A549 (cell line): ENCODE measurements around the gene HDAC1. TPM values are rescaled to one million over a fixed set of nuclear protein-coding genes. Genes with fewer than 3 reads are reported as not detected.

Experiments used
- polyA plus RNA-seq, 4 experiments: library from polyadenylated mRNA; depleted of rRNA in 3 of 4; stranded (reverse); fragments of >200 nt; fragmentation: RNase III in 1 of 4; extraction: RNeasy Plus Mini Kit Qiagen cat#74134 plus additional on column Dnase treatment in 1 of 4; gene quantifications; 2 replicates in 3 of 4; 3 replicates in 1 of 4; pipeline ENCODE4 v1.2.3, GENCODE V29; 2011 to 2017
- small RNA-seq, 6 experiments: library from RNA; depleted of rRNA; stranded (forward); fragments of <200 nt; gene quantifications; one replicate each; pipeline ENCODE3, GENCODE V24; 2012

Gene HDAC1
- polyA plus RNA-seq, 2 of the 4 experiments (the other 2 are of a cell fraction): 99.6 to 135 TPM

Small RNA genes lying within 50 kb of the gene (small RNA-seq; reads per million reads assigned to genes)
- gene RF00017 (0 reads per million in 6 experiments), gene RF00019 (0 reads per million in 6 experiments)

Other genes with a start within 250 kb of the HDAC1 start
- 10.8 and 13.8 TPM in 2 replicates for gene TMEM39B, start 219.1 kb upstream of the HDAC1 start, polyA plus RNA-seq (2011; rRNA removed)
- gene TMEM39B, start 219.1 kb upstream of the HDAC1 start, polyA plus RNA-seq (2017; fragmentation: RNase III; extraction: RNeasy Plus Mini Kit Qiagen cat#74134 plus additional on column Dnase treatment): 8.2 to 9.3 TPM (median 8.5 TPM) in 3 replicates
- 24.3 and 41.9 TPM in 2 replicates for gene KPNA6, start 184.0 kb upstream of the HDAC1 start, polyA plus RNA-seq (2011; rRNA removed)
- 15.0 to 15.9 TPM (median 15.8 TPM) in 3 replicates for gene KPNA6, start 184.0 kb upstream of the HDAC1 start, polyA plus RNA-seq (2017; fragmentation: RNase III; extraction: RNeasy Plus Mini Kit Qiagen cat#74134 plus additional on column Dnase treatment)
- 22.5 and 31.7 TPM in 2 replicates for gene TXLNA, start 112.4 kb upstream of the HDAC1 start, polyA plus RNA-seq (2011; rRNA removed)
- 23.9 to 26.0 TPM (median 25.0 TPM) in 3 replicates for gene TXLNA, start 112.4 kb upstream of the HDAC1 start, polyA plus RNA-seq (2017; fragmentation: RNase III; extraction: RNeasy Plus Mini Kit Qiagen cat#74134 plus additional on column Dnase treatment)
- gene CCDC28B, start 91.5 kb upstream of the HDAC1 start, polyA plus RNA-seq (2011; rRNA removed): 1.1 and 1.2 TPM in 2 replicates
- gene CCDC28B, start 91.5 kb upstream of the HDAC1 start, polyA plus RNA-seq (2017; fragmentation: RNase III; extraction: RNeasy Plus Mini Kit Qiagen cat#74134 plus additional on column Dnase treatment): 3.3 to 4.6 TPM (median 4.4 TPM) in 3 replicates
- gene IQCC, start 86.4 kb upstream of the HDAC1 start, polyA plus RNA-seq (2011; rRNA removed): 1.6 and 1.8 TPM in 2 replicates
- 1.8 to 2.0 TPM (median 2.0 TPM) in 3 replicates for gene IQCC, start 86.4 kb upstream of the HDAC1 start, polyA plus RNA-seq (2017; fragmentation: RNase III; extraction: RNeasy Plus Mini Kit Qiagen cat#74134 plus additional on column Dnase treatment)
- not detected in 2 replicates for gene DCDC2B, start 83.0 kb upstream of the HDAC1 start, polyA plus RNA-seq (2011; rRNA removed)
- not detected in 3 replicates for gene DCDC2B, start 83.0 kb upstream of the HDAC1 start, polyA plus RNA-seq (2017; fragmentation: RNase III; extraction: RNeasy Plus Mini Kit Qiagen cat#74134 plus additional on column Dnase treatment)
- gene TMEM234, start 69.7 kb upstream of the HDAC1 start, polyA plus RNA-seq (2011; rRNA removed): 8.4 and 10.9 TPM in 2 replicates
- 12.0 to 12.1 TPM (median 12.0 TPM) in 3 replicates for gene TMEM234, start 69.7 kb upstream of the HDAC1 start, polyA plus RNA-seq (2017; fragmentation: RNase III; extraction: RNeasy Plus Mini Kit Qiagen cat#74134 plus additional on column Dnase treatment)
- 299 and 300 TPM in 2 replicates for gene EIF3I, start 69.7 kb upstream of the HDAC1 start, polyA plus RNA-seq (2011; rRNA removed)
- 318 to 335 TPM (median 330 TPM) in 3 replicates for gene EIF3I, start 69.7 kb upstream of the HDAC1 start, polyA plus RNA-seq (2017; fragmentation: RNase III; extraction: RNeasy Plus Mini Kit Qiagen cat#74134 plus additional on column Dnase treatment)
- gene FAM167B, start 44.9 kb upstream of the HDAC1 start, polyA plus RNA-seq (2011; rRNA removed): 0.53 and 0.54 TPM in 2 replicates
- 0.58 to 2.0 TPM (median 1.8 TPM) in 3 replicates for gene FAM167B, start 44.9 kb upstream of the HDAC1 start, polyA plus RNA-seq (2017; fragmentation: RNase III; extraction: RNeasy Plus Mini Kit Qiagen cat#74134 plus additional on column Dnase treatment)
- 0.03 and 0.04 TPM in 2 replicates for gene LCK, start 40.8 kb upstream of the HDAC1 start, polyA plus RNA-seq (2011; rRNA removed)
- gene LCK, start 40.8 kb upstream of the HDAC1 start, polyA plus RNA-seq (2017; fragmentation: RNase III; extraction: RNeasy Plus Mini Kit Qiagen cat#74134 plus additional on column Dnase treatment): not detected in 3 replicates
- gene MARCKSL1, start 44.1 kb downstream of the HDAC1 start, polyA plus RNA-seq (2011; rRNA removed): 73.2 and 89.4 TPM in 2 replicates
- 44.6 to 62.6 TPM (median 57.7 TPM) in 3 replicates for gene MARCKSL1, start 44.1 kb downstream of the HDAC1 start, polyA plus RNA-seq (2017; fragmentation: RNase III; extraction: RNeasy Plus Mini Kit Qiagen cat#74134 plus additional on column Dnase treatment)
- 3.5 and 3.6 TPM in 2 replicates for gene FAM229A, start 70.4 kb downstream of the HDAC1 start, polyA plus RNA-seq (2011; rRNA removed)
- 3.5 to 5.6 TPM (median 4.4 TPM) in 3 replicates for gene FAM229A, start 70.4 kb downstream of the HDAC1 start, polyA plus RNA-seq (2017; fragmentation: RNase III; extraction: RNeasy Plus Mini Kit Qiagen cat#74134 plus additional on column Dnase treatment)
- gene TSSK3, start 70.5 kb downstream of the HDAC1 start, polyA plus RNA-seq (2011; rRNA removed): 0.31 and 0.65 TPM in 2 replicates
- gene TSSK3, start 70.5 kb downstream of the HDAC1 start, polyA plus RNA-seq (2017; fragmentation: RNase III; extraction: RNeasy Plus Mini Kit Qiagen cat#74134 plus additional on column Dnase treatment): 0.14 to 0.37 TPM (median 0.15 TPM) in 3 replicates
- 19.9 and 26.1 TPM in 2 replicates for gene BSDC1, start 102.4 kb downstream of the HDAC1 start, polyA plus RNA-seq (2011; rRNA removed)
- gene BSDC1, start 102.4 kb downstream of the HDAC1 start, polyA plus RNA-seq (2017; fragmentation: RNase III; extraction: RNeasy Plus Mini Kit Qiagen cat#74134 plus additional on column Dnase treatment): 18.8 to 22.7 TPM (median 21.0 TPM) in 3 replicates
- gene ZBTB8B, start 173.0 kb downstream of the HDAC1 start, polyA plus RNA-seq (2011; rRNA removed): 0.01 TPM in 2 replicates
- 0.01 to 0.03 TPM (median 0.03 TPM) in 3 replicates for gene ZBTB8B, start 173.0 kb downstream of the HDAC1 start, polyA plus RNA-seq (2017; fragmentation: RNase III; extraction: RNeasy Plus Mini Kit Qiagen cat#74134 plus additional on column Dnase treatment)
- gene ZBTB8A, start 247.3 kb downstream of the HDAC1 start, polyA plus RNA-seq (2011; rRNA removed): 4.9 and 6.0 TPM in 2 replicates
- 2.5 to 2.7 TPM (median 2.6 TPM) in 3 replicates for gene ZBTB8A, start 247.3 kb downstream of the HDAC1 start, polyA plus RNA-seq (2017; fragmentation: RNase III; extraction: RNeasy Plus Mini Kit Qiagen cat#74134 plus additional on column Dnase treatment)